Spleen (tissue), 11 donors: ENCODE results near the gene EEIG1. TPM values are rescaled to one million over a fixed set of nuclear protein-coding genes. Genes with fewer than 3 reads are reported as not detected.

Source experiments
- DNase-seq: peaks from one replicate; pipeline ENCODE4 v3.0.0-alpha.2; 2020
- H3K27ac ChIP-seq, 8 donors: fragments of 200-600 bp; sonication (generic) in 7 of 8; 1 replicate in 4 of 8; 2 replicates in 4 of 8; pipeline versions ENCODE4 v1.5.0 to v1.8.0; 2016 to 2021; ENCODE audit warnings: inconsistent platforms in 4 of 8, mild to moderate bottlenecking in 4 of 8, moderate library complexity in 1 of 8
- H3K27me3 ChIP-seq, 7 donors: fragments of 200-600 bp; sonication (generic) in 6 of 7; replicated peaks in 1 of 7; 1 replicate in 4 of 7; 2 replicates in 3 of 7; pipeline versions ENCODE4 v1.5.0 to v1.8.0; 2016 to 2021; ENCODE audit warnings: inconsistent platforms in 3 of 7, mild to moderate bottlenecking in 1 of 7
- H3K36me3 ChIP-seq, 6 donors: fragments of 200-600 bp; sonication (generic) in 5 of 6; 1 replicate in 4 of 6; 2 replicates in 2 of 6; pipeline versions ENCODE4 v1.5.0 to v1.8.0; 2016 to 2021; ENCODE audit warnings: inconsistent platforms in 2 of 6
- H3K4me1 ChIP-seq, 6 donors: fragments of 200-600 bp; sonication (generic) in 5 of 6; 1 replicate in 3 of 6; 2 replicates in 3 of 6; pipeline versions ENCODE4 v1.5.0 to v1.8.0; 2016 to 2021; ENCODE audit warnings: inconsistent platforms in 3 of 6
- H3K4me3 ChIP-seq, 8 donors: fragments of 200-600 bp; sonication (generic) in 7 of 8; 1 replicate in 4 of 8; 2 replicates in 4 of 8; pipeline versions ENCODE4 v1.5.0 to v1.8.0; 2016 to 2021; ENCODE audit warnings: inconsistent platforms in 4 of 8, mild to moderate bottlenecking in 4 of 8, moderate library complexity in 2 of 8
- H3K9me3 ChIP-seq, 8 donors: fragments of 200-600 bp; sonication (generic) in 7 of 8; 1 replicate in 4 of 8; 2 replicates in 4 of 8; pipeline versions ENCODE4 v1.5.0 to v1.8.0; 2016 to 2021; ENCODE audit warnings: inconsistent platforms in 4 of 8
- POLR2A ChIP-seq, 3 donors: fragments of 450-650 bp; IDR thresholded peaks; one replicate each; pipeline ENCODE4 v1.5.1; 2017; ENCODE audit warnings: antibody characterized with exemption in 3 of 3, mild to moderate bottlenecking in 1 of 3
- POLR2AphosphoS5 ChIP-seq, 3 donors: sonication (generic); formaldehyde crosslinking; IDR thresholded peaks; one replicate each; pipeline ENCODE4 v1.5.1; 2017; ENCODE audit warnings: antibody characterized with exemption in 3 of 3
- WGBS, 5 donors: extraction: QIAGEN DNeasy Blood & Tissue Kit in 3 of 5; methylation state at CpG; one replicate each; pipeline versions ENCODE4 v1.1.5 to v1.1.7; 2013 to 2018; 5-methylcytosine and 5-hydroxymethylcytosine counted together
- intact Hi-C: fragments of 100-400 bp; cut with DNase I; formaldehyde crosslinking; loops from one replicate; pipeline ENCODE4 v1.15.0; 2023; ENCODE audit warnings: low total_unique reads
- polyA plus RNA-seq, 3 donors: library from polyadenylated mRNA; stranded (reverse); fragments of 200-250 nt; gene quantifications; one replicate each; pipeline ENCODE4 v1.2.1, GENCODE V29; 2013
- total RNA-seq, 7 donors: library from RNA; depleted of rRNA in 3 of 7; stranded (reverse); fragments of >200 nt in 3 of 7; fragmentation: NEBNext Ultra II Directional in 4 of 7; extraction: Animal tissue kit (Norgen Biotek cat#: 25700) in 4 of 7; gene quantifications; one replicate each; pipeline versions ENCODE4 v1.1.0 to v1.2.1, GENCODE V29; 2016 to 2021
- TF ChIP-seq, protein P1 (sequence below), 11 experiments: fragments of 200-600 bp in 7 of 11; fragments of 450-650 bp in 4 of 11; sonication (generic) in 4 of 11; IDR thresholded peaks in 8 of 11; conservative IDR thresholded peaks in 3 of 11; 1 replicate in 7 of 11; 2 replicates in 4 of 11; pipeline versions ENCODE4 v1.4.0 to v1.8.0; 2016 to 2021; ENCODE audit warnings: antibody characterized with exemption in 11 of 11, inconsistent platforms in 4 of 11, mild to moderate bottlenecking in 1 of 11
- donor health status: healthy with polysubstance abuse.
- donor health status: DM: no; HTN: no; CAD: no; lungs with moderate emphysema.
- donor health status: DM: no; HTN: no; CAD: no.
- donor health status: Bipolar disorder and iron deficiency.
- donor health status: healthy.
- donor health status: DM: no; HTN: no; CAD: no.
- donor health status: DM: yes; HTN: yes; CAD: no.

EEIG1 gene
- total and polyA plus RNA-seq, 10 donors: 27.3 to 102 (median 35.2) TPM

GRCh38 chr9:127934986-127935385 lies 45.8 kb downstream of the EEIG1 start:
- TF ChIP-seq POLR2AphosphoS5 (IDR thresholded peaks at IDR 0.05): no peak
- TF ChIP-seq, protein P1, sequence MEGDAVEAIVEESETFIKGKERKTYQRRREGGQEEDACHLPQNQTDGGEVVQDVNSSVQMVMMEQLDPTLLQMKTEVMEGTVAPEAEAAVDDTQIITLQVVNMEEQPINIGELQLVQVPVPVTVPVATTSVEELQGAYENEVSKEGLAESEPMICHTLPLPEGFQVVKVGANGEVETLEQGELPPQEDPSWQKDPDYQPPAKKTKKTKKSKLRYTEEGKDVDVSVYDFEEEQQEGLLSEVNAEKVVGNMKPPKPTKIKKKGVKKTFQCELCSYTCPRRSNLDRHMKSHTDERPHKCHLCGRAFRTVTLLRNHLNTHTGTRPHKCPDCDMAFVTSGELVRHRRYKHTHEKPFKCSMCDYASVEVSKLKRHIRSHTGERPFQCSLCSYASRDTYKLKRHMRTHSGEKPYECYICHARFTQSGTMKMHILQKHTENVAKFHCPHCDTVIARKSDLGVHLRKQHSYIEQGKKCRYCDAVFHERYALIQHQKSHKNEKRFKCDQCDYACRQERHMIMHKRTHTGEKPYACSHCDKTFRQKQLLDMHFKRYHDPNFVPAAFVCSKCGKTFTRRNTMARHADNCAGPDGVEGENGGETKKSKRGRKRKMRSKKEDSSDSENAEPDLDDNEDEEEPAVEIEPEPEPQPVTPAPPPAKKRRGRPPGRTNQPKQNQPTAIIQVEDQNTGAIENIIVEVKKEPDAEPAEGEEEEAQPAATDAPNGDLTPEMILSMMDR (IDR thresholded peaks at IDR 0.05 in 8 of 11, conservative IDR thresholded peaks at IDR 0.05 in 3 of 11): no peak
- no peak for TF ChIP-seq POLR2A (IDR thresholded peaks at IDR 0.05)
- WGBS, 5 donors: 75 to 86% (median 82%) methylated on average over 6 to 11 of the region's 11 CpGs
- Histone ChIP-seq H3K36me3 (peaks cover 0 to 32% (median 0%) of the 10 kb centered on the region in 6 donors), H3K4me3 (no peak overlapping the region), H3K4me1 (peaks cover 34 to 72% (median 57%) of the 10 kb centered on the region in 6 donors), H3K9me3 (no peaks in the 10 kb centered on the region), H3K27me3 (peaks cover 0 to 13% (median 0%) of the 10 kb centered on the region in 7 donors), H3K27ac (no peak overlapping the region)
- DNase-seq: no peak
- intact Hi-C loops: no loop called here

- no peak overlapping the region for H3K4me3 ChIP-seq
- H3K4me1 ChIP-seq: peaks cover 34 to 80% (median 59%) of the 10 kb centered on the region in 6 donors
- intact Hi-C loops: no loop called here
- no peaks in the 10 kb centered on the region for H3K9me3 ChIP-seq
- no peak overlapping the region for H3K27ac ChIP-seq
- H3K27me3 ChIP-seq: peaks cover 0 to 20% (median 0%) of the 10 kb centered on the region in 7 donors
- TF ChIP-seq POLR2A (IDR thresholded peaks at IDR 0.05) (no peak), POLR2AphosphoS5 (IDR thresholded peaks at IDR 0.05) (no peak)
- TF ChIP-seq, protein P1 (IDR thresholded peaks at IDR 0.05 in 8 of 11, conservative IDR thresholded peaks at IDR 0.05 in 3 of 11): no peak
- 91 to 97% (median 92%) methylated on average over 4 of the region's 4 CpGs for WGBS, 5 donors
- H3K36me3 ChIP-seq: peaks cover 0 to 28% (median 0%) of the 10 kb centered on the region in 6 donors
- DNase-seq: no peak
These were observed 46.5 kb downstream of the EEIG1 start for GRCh38 chr9:127934248-127934647.

DNA sequence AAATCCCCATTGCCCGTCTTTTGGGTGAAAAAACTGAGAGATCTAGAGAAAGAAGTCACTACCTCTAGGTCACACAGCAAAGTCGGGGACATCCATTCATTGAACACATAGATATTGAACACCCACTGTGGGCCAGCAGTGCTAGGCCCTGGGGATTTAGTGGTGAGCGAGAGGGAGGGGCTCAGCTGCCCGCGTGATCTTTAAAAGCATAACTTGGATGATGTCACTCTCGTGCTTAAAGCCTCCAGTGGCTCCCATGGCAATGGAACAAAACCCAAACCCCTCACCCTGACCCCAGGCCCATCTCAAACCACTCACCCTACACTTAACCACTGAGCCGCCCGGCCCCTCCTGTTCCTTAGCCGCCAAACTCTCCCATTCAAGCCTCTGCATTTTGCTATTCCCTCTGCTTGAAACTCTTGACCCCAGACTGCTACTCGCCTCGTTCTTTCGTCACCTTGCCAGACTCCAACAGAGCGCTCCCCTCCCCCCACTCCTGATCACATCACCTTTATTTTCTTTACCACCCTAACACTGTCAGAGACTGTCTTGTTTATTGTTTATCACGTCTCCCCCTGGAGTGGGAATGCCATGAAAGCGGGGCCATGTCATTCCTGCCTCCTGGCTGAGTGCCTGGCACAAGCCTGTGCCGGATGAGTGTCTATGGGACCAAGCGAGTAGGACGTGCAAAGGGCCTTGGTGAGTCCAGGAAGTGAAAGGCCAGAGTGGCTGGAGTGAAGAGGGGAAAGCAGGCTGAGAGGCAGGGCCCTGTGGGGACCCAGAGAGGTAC lies 49.5 kb downstream of the EEIG1 start:
- TF ChIP-seq POLR2A (IDR thresholded peaks at IDR 0.05) (no peak), POLR2AphosphoS5 (IDR thresholded peaks at IDR 0.05) (peak; percentile 53 to 75 (median 74))
- TF ChIP-seq, protein P1 (IDR thresholded peaks at IDR 0.05 in 8 of 11, conservative IDR thresholded peaks at IDR 0.05 in 3 of 11): no peak
- H3K4me1 ChIP-seq: peaks cover 33 to 86% (median 61%) of the 10 kb centered on the region in 6 donors
- peaks cover 0 to 26% (median 0%) of the 10 kb centered on the region in 6 donors for H3K36me3 ChIP-seq
- 33 to 42% (median 35%) methylated on average over 18 of the region's 18 CpGs for WGBS, 5 donors
- H3K27ac ChIP-seq: peak overlapping the region; percentile 27 to 79 (median 62)
- H3K4me3 ChIP-seq: peak overlapping the region; percentile 50 to 83 (median 70)
- no peak for DNase-seq
- H3K9me3 ChIP-seq: no peaks in the 10 kb centered on the region
- H3K27me3 ChIP-seq: peaks cover 0 to 50% (median 15%) of the 10 kb centered on the region in 7 donors
- intact Hi-C loops: no loop called here

Other genes with a start within 250 kb of the EEIG1 start
- 10 to 100 TPM; 16.8 to 36.5 (median 24.5) TPM for gene TOR2A, start 245.7 kb downstream of the EEIG1 start, total RNA-seq
- 10 to 100 TPM; 17.9 to 29.1 (median 18.4) TPM for gene TOR2A, start 245.7 kb downstream of the EEIG1 start, polyA plus RNA-seq
- gene SH2D3C, start 202.3 kb downstream of the EEIG1 start, total RNA-seq: 10 to 100 TPM; 44.7 to 85.4 (median 61.2) TPM
- gene SH2D3C, start 202.3 kb downstream of the EEIG1 start, polyA plus RNA-seq: 10 to 100 TPM; 27.0 to 51.1 (median 34.3) TPM
- gene CDK9, start 195.0 kb downstream of the EEIG1 start, total RNA-seq: 100 to 1,000 TPM in 4 of 7 donors, 10 to 100 TPM in 3; 68.3 to 149 (median 103) TPM
- 10 to 100 TPM; 49.2 to 87.6 (median 87.1) TPM for gene CDK9, start 195.0 kb downstream of the EEIG1 start, polyA plus RNA-seq
- gene FPGS, start 178.1 kb downstream of the EEIG1 start, total RNA-seq: 10 to 100 TPM; 33.3 to 94.6 (median 72.3) TPM
- 10 to 100 TPM; 39.5 to 73.7 (median 60.5) TPM for gene FPGS, start 178.1 kb downstream of the EEIG1 start, polyA plus RNA-seq
- gene ENG, start 126.3 kb downstream of the EEIG1 start, total RNA-seq: 100 to 1,000 TPM; 150 to 334 (median 247) TPM
- 10 to 100 TPM; 29.2 to 63.1 (median 47.8) TPM for gene ENG, start 126.3 kb downstream of the EEIG1 start, polyA plus RNA-seq
- 10 to 100 TPM; 41.3 to 89.7 (median 59.7) TPM for gene AK1, start 103.3 kb downstream of the EEIG1 start, total RNA-seq
- gene AK1, start 103.3 kb downstream of the EEIG1 start, polyA plus RNA-seq: 10 to 100 TPM; 47.0 to 97.9 (median 82.7) TPM
- gene ST6GALNAC6, start 81.4 kb downstream of the EEIG1 start, total RNA-seq: 100 to 1,000 TPM in 1 of 7 donors, 10 to 100 TPM in 6; 62.5 to 118 (median 75.9) TPM
- 10 to 100 TPM; 29.0 to 68.0 (median 31.7) TPM for gene ST6GALNAC6, start 81.4 kb downstream of the EEIG1 start, polyA plus RNA-seq
- gene ST6GALNAC4, start 63.9 kb downstream of the EEIG1 start, total RNA-seq: 10 to 100 TPM; 48.6 to 92.8 (median 65.8) TPM
- gene ST6GALNAC4, start 63.9 kb downstream of the EEIG1 start, polyA plus RNA-seq: 10 to 100 TPM; 16.0 to 36.7 (median 19.5) TPM
- 1 to 10 TPM in 2 of 7 donors, under 1 TPM in 3, not detected in 2; 0.46 to 3.6 (median 0.94) TPM for gene PIP5KL1, start 50.2 kb downstream of the EEIG1 start, total RNA-seq
- under 1 TPM; 0.13 to 0.51 (median 0.42) TPM for gene PIP5KL1, start 50.2 kb downstream of the EEIG1 start, polyA plus RNA-seq
- gene DPM2, start 43.1 kb downstream of the EEIG1 start, total RNA-seq: 10 to 100 TPM; 19.5 to 31.3 (median 25.2) TPM
- 10 to 100 TPM; 23.6 to 33.8 (median 28.1) TPM for gene DPM2, start 43.1 kb downstream of the EEIG1 start, polyA plus RNA-seq
- gene NAIF1, start 86.3 kb upstream of the EEIG1 start, total RNA-seq: 10 to 100 TPM in 6 of 7 donors, 1 to 10 TPM in 1; 9.3 to 14.3 (median 11.7) TPM
- gene NAIF1, start 86.3 kb upstream of the EEIG1 start, polyA plus RNA-seq: 10 to 100 TPM; 10.6 to 15.4 (median 10.8) TPM
- gene SLC25A25, start 87.2 kb upstream of the EEIG1 start, total RNA-seq: 10 to 100 TPM; 20.2 to 44.7 (median 26.0) TPM
- 10 to 100 TPM in 1 of 3 donors, 1 to 10 TPM in 2; 6.2 to 13.6 (median 6.5) TPM for gene SLC25A25, start 87.2 kb upstream of the EEIG1 start, polyA plus RNA-seq
- 10 to 100 TPM; 45.2 to 66.6 (median 58.5) TPM for gene PTGES2, start 146.7 kb upstream of the EEIG1 start, total RNA-seq
- gene PTGES2, start 146.7 kb upstream of the EEIG1 start, polyA plus RNA-seq: 10 to 100 TPM; 45.8 to 71.2 (median 54.0) TPM
- gene LCN2, start 168.5 kb upstream of the EEIG1 start, total RNA-seq: 100 to 1,000 TPM in 1 of 7 donors, 10 to 100 TPM in 5, 1 to 10 TPM in 1; 7.7 to 218 (median 20.3) TPM
- 10 to 100 TPM; 10.7 to 17.5 (median 13.3) TPM for gene LCN2, start 168.5 kb upstream of the EEIG1 start, polyA plus RNA-seq
- 100 to 1,000 TPM in 3 of 7 donors, 10 to 100 TPM in 4; 43.5 to 220 (median 59.2) TPM for gene BBLN, start 179.3 kb upstream of the EEIG1 start, total RNA-seq
- 100 to 1,000 TPM; 152 to 201 (median 178) TPM for gene BBLN, start 179.3 kb upstream of the EEIG1 start, polyA plus RNA-seq
- 10 to 100 TPM; 61.9 to 98.2 (median 89.2) TPM for gene CIZ1, start 210.6 kb upstream of the EEIG1 start, total RNA-seq
- 10 to 100 TPM; 24.7 to 50.0 (median 34.5) TPM for gene CIZ1, start 210.6 kb upstream of the EEIG1 start, polyA plus RNA-seq
- gene DNM1, start 222.4 kb upstream of the EEIG1 start, total RNA-seq: 1 to 10 TPM in 6 of 7 donors, under 1 TPM in 1; 0.42 to 3.6 (median 2.1) TPM
- 1 to 10 TPM; 1.2 to 1.3 (median 1.3) TPM for gene DNM1, start 222.4 kb upstream of the EEIG1 start, polyA plus RNA-seq